Glomerular endothelial cell (primary cell): ENCODE measurements around the gene UCP3. TPM values are rescaled to one million over a fixed set of nuclear protein-coding genes. Genes with fewer than 3 reads are reported as not detected.

ENCODE experiments used
- DNase-seq: peaks from one replicate; pipeline ENCODE4 v3.0.0-alpha.2; 2011; ENCODE audit warnings: low read depth, low spot score; ENCODE audit errors: extremely low read depth
- total RNA-seq: library from RNA; depleted of rRNA; stranded (reverse); fragments of >200 nt; gene quantifications from 2 replicates; pipeline ENCODE4 v1.2.3, GENCODE V29; 2015

The UCP3 gene
- total RNA-seq, 1 donor from 2014 or later: 1.4 TPM

GRCh38 chr11:73958521-73959141 lies 50.3 kb downstream of the UCP3 start:
- no peak for DNase-seq

DNA sequence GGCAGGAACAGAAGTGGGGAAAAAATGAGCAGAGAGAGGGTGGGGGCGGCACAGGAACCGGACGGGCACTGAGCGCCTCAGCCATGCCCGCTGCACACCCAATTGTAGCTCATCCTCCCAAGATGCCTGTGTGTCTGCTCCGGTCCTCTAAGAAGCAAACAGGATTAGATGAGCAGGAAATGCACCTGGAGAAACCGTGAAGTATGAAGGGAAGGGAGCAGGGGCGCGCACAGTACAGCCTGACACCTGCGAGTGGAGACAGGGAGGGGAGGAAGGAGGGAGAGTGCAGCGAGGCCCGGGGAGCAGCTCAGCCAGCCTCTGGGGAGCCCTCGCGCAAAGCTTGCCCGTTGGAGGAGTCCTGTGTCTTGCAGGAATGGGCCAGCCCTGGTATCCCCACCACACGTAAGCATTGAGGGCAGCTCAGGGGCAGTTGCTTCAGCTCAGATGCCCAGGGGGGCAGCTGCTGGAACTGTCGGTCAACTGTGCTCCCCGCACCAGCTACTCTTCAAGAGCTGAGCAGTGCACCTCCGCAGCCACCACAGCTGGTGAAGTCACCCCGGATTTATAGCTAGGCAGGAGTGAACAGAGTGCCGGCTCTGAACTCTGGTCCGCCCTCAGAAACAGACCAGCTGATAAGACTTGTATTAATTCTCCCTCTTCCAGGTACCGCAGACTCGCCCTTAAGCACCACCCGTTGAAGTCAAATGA lies 51.1 kb downstream of the UCP3 start:
- DNase-seq: no peak

GRCh38 chr11:73956876-73957653 lies 51.8 kb downstream of the UCP3 start:
- DNase-seq: no peak

- DNase-seq: no peak
Measured at GRCh38 chr11:73951797-73952196, 57.1 kb downstream of the UCP3 start.

- no peak for DNase-seq
Measured at GRCh38 chr11:73950869-73951710, 57.8 kb downstream of the UCP3 start, which contains the start of gene DNAJB13. TSS of gene DNAJB13 (plus strand) at chr11:73951026. CDS start at chr11:73951070, 44 bp downstream.

Other genes starting within 250 kb of the UCP3 start
- 182 and 235 TPM in 2 replicates for gene RAB6A, start 248.0 kb downstream of the UCP3 start, total RNA-seq
- 31.7 and 45.2 TPM in 2 replicates for gene MRPL48, start 221.2 kb downstream of the UCP3 start, total RNA-seq
- 63.8 and 80.3 TPM in 2 replicates for gene COA4, start 132.2 kb downstream of the UCP3 start, total RNA-seq
- gene PAAF1, start 132.1 kb downstream of the UCP3 start, total RNA-seq: 14.8 and 16.7 TPM in 2 replicates
- not detected in 2 replicates for gene DNAJB13, start 58.1 kb downstream of the UCP3 start, total RNA-seq
- 15.3 and 23.7 TPM in 2 replicates for gene UCP2, start 26.2 kb downstream of the UCP3 start, total RNA-seq
- 10.2 and 20.4 TPM in 2 replicates for gene C2CD3, start 161.9 kb upstream of the UCP3 start, total RNA-seq
- 33.3 and 37.8 TPM in 2 replicates for gene PPME1, start 162.2 kb upstream of the UCP3 start, total RNA-seq